OCI-LY1 (cell line): ENCODE data around the gene DHRS7B.

Experiments
- CTCF ChIP-seq: fragments of 200-600 bp; sonication (generic), shearing (Covaris generic); IDR thresholded peaks from 2 replicates; pipeline ENCODE4 v1.5.1; 2017; ENCODE audit warnings: mild to moderate bottlenecking, antibody characterized with exemption, low read length, moderate library complexity, mixed read lengths
- EZH2 ChIP-seq: fragments of 200-600 bp; sonication (generic), shearing (Covaris generic); IDR thresholded peaks from 2 replicates; pipeline ENCODE4 v1.8.0; 2017; ENCODE audit warnings: borderline replicate concordance, mixed run types, mild to moderate bottlenecking, antibody characterized with exemption, low read length, moderate library complexity, mixed read lengths

GRCh38 chr17:21239680-21240368 is 113.1 kb downstream of the DHRS7B start:
- TF ChIP-seq CTCF (peak; percentile 43; the same call in 1 of the 2 replicates), EZH2 (no peak)
